ENCODE data around the gene BTF3. TPM values are rescaled to one million over a fixed set of nuclear protein-coding genes. Genes with fewer than 3 reads are reported as not detected.

BTF3 gene
- total and polyA plus RNA-seq, 2 experiments from 2014 or later: 506 to 1,148 TPM

- TF ChIP-seq CTCF (conservative IDR thresholded peaks at IDR 0.05; ENCODE audit: low read depth in 2 of 2) (no peak), EZH2 (IDR thresholded peaks at IDR 0.05; ENCODE audit: low read depth, unreplicated experiment) (no peak)
Observed at GRCh38 chr5:73539730-73540129, 41.5 kb downstream of the BTF3 start (continued).

GRCh38 chr5:73540192-73540591 lies 42.0 kb downstream of the BTF3 start:
- H3K4me3 Mint-ChIP-seq: no peak overlapping the region

GRCh38 chr5:73542020-73542419 lies 43.8 kb downstream of the BTF3 start:
- Histone ChIP-seq H3K36me3 (ENCODE audit: insufficient read depth) (no peaks in the 10 kb centered on the region), H4K20me1 (replicated peaks; ENCODE audit: insufficient read depth) (no peaks in the 10 kb centered on the region), H3K9me2 (ENCODE audit: insufficient read depth) (peaks cover 4% of the 10 kb centered on the region; the same call in 1 of the 2 replicates), H3K4me1 (ENCODE audit: insufficient read depth) (no peaks in the 10 kb centered on the region), H3K4me2 (no peak overlapping the region), H3F3A (replicated peaks; ENCODE audit: low read depth) (no peaks in the 10 kb centered on the region), H2AFZ (0 out of 2 replicates have a peak overlapping the region, but pooled peaks have one; percentile 1), H3K79me2 (replicated peaks; ENCODE audit: insufficient read depth) (no peaks in the 10 kb centered on the region), H3K27me3 (ENCODE audit: insufficient read depth) (no peaks in the 10 kb centered on the region), H3K4me3 (no peak overlapping the region), H3K27ac (ENCODE audit: low read depth) (no peak overlapping the region)
- H3K27me3 Mint-ChIP-seq (ENCODE audit: insufficient read depth, low read depth, poor library complexity): peaks cover 7% of the 10 kb centered on the region
- no peak overlapping the region for H3K4me3 Mint-ChIP-seq
- DNase-seq (ENCODE audit: low spot score): no peak
- no peak overlapping the region for H3K27ac Mint-ChIP-seq
- H3K4me1 Mint-ChIP-seq: peaks cover 4% of the 10 kb centered on the region; the same call in 2 of the 3 replicates
- no peaks in the 10 kb centered on the region for H3K36me3 Mint-ChIP-seq (ENCODE audit: low read depth)
- no peaks in the 10 kb centered on the region for H3K9me3 Mint-ChIP-seq
- no peak for ATAC-seq
- TF ChIP-seq CREB1 (CRISPR knock-in tag; IDR thresholded peaks at IDR 0.05; ENCODE audit: low read depth): no peak
- TF ChIP-seq REST (IDR thresholded peaks at IDR 0.05; ENCODE audit: unreplicated experiment): no peak
- no peak for TF ChIP-seq JUNB (IDR thresholded peaks at IDR 0.05; ENCODE audit: unreplicated experiment)
- TF ChIP-seq CTCF (conservative IDR thresholded peaks at IDR 0.05; ENCODE audit: low read depth in 2 of 2): no peak
- no peak for TF ChIP-seq STAT1 (IDR thresholded peaks at IDR 0.05; ENCODE audit: unreplicated experiment)

More at GRCh38 chr5:73540192-73540591, 42.0 kb downstream of the BTF3 start:
- Histone ChIP-seq H4K20me1 (replicated peaks; ENCODE audit: insufficient read depth) (no peaks in the 10 kb centered on the region), H3K4me3 (no peak overlapping the region), H3K27ac (ENCODE audit: low read depth) (no peak overlapping the region), H3K9me2 (ENCODE audit: insufficient read depth) (peaks cover 2% of the 10 kb centered on the region; the same call in 1 of the 2 replicates), H3K36me3 (ENCODE audit: insufficient read depth) (no peaks in the 10 kb centered on the region), H2AFZ (0 out of 2 replicates have a peak overlapping the region, but pooled peaks have one; percentile 94), H3K4me1 (ENCODE audit: insufficient read depth) (no peaks in the 10 kb centered on the region), H3F3A (replicated peaks; ENCODE audit: low read depth) (no peaks in the 10 kb centered on the region), H3K4me2 (no peak overlapping the region), H3K27me3 (ENCODE audit: insufficient read depth) (no peaks in the 10 kb centered on the region), H3K79me2 (replicated peaks; ENCODE audit: insufficient read depth) (no peaks in the 10 kb centered on the region)
- H3K36me3 Mint-ChIP-seq (ENCODE audit: low read depth): no peaks in the 10 kb centered on the region
- H3K4me1 Mint-ChIP-seq: peaks cover 4% of the 10 kb centered on the region
- H3K27me3 Mint-ChIP-seq (ENCODE audit: insufficient read depth, low read depth, poor library complexity): peaks cover 8% of the 10 kb centered on the region
- no peak overlapping the region for H3K27ac Mint-ChIP-seq
- ATAC-seq (no peak), DNase-seq (ENCODE audit: low spot score) (no peak)
- H3K9me3 Mint-ChIP-seq: peaks cover 3% of the 10 kb centered on the region; the same call in 2 of the 3 replicates
- TF ChIP-seq ETS1 (IDR thresholded peaks at IDR 0.05) (no peak), ZNF114 (CRISPR knock-in tag; IDR thresholded peaks at IDR 0.05) (no peak), ZNF331 (CRISPR knock-in tag; IDR thresholded peaks at IDR 0.05; ENCODE audit: low read depth) (no peak), CREB1 (CRISPR knock-in tag; IDR thresholded peaks at IDR 0.05; ENCODE audit: low read depth) (no peak)
